HG03139 (cell line): ENCODE results near the gene ASTN2.
"Not testable (repeated sequence)": the region's sequence is repeated elsewhere in the genome, so short reads cannot be mapped to it uniquely, and the experiment has no call there.

Experiments
- ATAC-seq: cut with Tn5 transposase; IDR thresholded peaks from one replicate; pipeline ENCODE4 v1.9.1; 2021; ENCODE audit not compliant: unreplicated experiment

ASTN2 gene

DNA sequence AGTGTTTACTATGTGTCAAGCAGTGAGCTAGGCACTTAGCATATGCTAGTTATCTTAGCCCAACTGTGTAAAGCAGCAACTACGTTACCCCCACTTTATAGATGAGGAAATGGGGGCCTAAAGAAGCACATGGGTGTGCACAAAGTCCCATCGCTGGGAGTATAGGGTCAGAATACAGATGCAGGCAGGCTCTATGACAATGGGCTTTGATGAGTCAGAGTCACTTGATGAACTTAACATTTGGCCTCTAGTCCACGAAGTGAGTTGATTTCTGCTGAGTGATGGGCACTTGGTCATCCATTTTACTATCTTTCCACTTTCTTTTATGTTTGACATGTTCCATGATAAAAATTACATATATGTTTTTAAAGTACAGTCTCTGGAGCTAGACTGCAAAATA lies 523.4 kb downstream of the ASTN2 start:
- ATAC-seq: no peak

DNA sequence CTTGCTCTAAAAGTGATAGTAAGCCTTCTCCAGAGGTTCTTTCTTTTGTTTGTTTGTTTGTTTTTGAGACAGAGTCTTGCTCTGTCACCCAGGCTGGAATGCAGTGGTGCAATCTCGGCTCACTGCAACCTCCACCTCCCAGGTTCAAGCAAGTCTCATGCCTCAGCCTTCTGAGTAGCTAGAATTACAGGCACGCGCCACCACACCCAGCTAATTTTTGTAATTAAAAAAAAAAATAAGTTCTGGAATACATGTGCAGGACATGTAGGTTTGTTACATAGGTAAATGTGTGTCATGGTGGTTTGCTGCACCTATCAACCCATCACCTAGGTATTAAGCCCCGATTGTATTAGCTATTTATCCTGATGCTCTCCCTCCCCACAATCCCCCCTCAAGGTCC lies 526.4 kb downstream of the ASTN2 start:
- ATAC-seq: not testable (repeated sequence)

DNA sequence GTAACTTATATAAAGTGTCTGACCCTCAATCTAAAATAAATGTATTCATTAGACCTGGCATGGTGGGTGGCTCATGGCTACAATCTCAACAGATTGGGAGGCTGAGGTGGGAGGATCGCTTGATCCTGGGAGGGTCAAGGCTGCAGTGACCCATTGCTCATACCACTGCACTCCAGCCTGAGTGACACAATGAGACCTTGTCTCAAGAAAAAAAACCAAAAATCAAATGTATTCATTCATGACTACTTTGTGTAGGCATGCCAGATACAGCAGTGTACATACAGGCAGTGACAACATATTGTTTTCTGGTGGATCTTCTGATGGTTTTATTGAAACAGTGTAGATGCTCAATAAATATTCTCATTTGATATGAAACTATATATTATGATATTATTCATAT lies 526.8 kb downstream of the ASTN2 start:
- no peak for ATAC-seq

DNA sequence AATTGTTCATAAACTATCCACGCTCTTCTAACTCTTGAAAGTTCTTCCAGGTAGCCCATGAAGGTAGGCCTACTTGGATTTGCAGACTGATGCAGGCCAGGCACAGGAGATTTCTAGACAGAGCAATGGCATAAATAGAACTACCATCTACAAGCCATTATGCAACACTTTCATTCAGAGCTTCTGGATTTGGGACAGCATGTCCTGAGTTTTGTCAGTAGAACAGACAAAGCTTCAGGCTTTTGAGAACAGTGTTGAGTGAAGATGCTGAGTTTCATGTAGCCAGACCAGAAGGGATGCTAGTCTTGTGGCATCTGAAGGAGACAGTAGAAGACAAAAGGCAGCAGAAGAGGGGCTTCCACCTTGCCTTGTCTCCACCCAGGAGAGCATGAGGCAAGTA lies 531.2 kb downstream of the ASTN2 start:
- ATAC-seq: no peak

DNA sequence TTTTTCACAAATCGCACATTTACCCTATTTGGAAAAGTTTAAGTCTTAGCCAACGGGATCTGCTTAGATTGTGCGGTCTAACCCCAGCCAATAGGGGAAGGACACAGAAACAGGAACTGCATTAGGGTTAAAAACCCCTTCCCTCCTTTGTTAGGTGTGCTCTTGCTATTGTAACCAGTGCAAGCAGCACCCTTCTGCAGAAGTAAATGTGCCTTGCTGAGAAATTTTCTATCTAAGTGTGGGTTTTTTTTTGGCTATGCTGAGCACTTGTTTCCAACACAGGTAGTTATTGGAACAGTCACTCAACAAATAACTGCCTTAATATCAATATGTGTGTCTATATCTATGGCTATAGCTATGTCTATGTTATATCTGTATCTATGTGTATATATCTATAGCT lies 537.8 kb downstream of the ASTN2 start:
- no peak for ATAC-seq

DNA sequence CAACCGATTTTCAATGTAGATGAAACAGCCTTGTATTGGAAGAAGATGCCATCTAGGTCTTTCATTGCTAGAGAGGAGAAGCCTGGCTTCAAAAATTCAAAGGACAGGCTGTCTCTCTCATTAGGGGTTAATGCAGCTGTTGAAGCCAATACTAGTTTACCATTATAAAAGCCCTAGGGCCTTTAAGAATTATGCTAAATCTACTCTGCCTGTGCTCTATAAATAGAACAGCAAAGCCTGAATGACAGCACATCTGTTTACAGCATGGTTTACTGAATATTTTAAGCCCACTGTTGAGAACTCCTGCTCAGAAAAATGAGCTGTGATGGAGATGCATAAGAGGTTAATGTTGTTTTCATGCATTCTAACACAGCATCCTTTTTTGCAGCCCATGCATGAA lies 539.3 kb downstream of the ASTN2 start:
- no peak for ATAC-seq

DNA sequence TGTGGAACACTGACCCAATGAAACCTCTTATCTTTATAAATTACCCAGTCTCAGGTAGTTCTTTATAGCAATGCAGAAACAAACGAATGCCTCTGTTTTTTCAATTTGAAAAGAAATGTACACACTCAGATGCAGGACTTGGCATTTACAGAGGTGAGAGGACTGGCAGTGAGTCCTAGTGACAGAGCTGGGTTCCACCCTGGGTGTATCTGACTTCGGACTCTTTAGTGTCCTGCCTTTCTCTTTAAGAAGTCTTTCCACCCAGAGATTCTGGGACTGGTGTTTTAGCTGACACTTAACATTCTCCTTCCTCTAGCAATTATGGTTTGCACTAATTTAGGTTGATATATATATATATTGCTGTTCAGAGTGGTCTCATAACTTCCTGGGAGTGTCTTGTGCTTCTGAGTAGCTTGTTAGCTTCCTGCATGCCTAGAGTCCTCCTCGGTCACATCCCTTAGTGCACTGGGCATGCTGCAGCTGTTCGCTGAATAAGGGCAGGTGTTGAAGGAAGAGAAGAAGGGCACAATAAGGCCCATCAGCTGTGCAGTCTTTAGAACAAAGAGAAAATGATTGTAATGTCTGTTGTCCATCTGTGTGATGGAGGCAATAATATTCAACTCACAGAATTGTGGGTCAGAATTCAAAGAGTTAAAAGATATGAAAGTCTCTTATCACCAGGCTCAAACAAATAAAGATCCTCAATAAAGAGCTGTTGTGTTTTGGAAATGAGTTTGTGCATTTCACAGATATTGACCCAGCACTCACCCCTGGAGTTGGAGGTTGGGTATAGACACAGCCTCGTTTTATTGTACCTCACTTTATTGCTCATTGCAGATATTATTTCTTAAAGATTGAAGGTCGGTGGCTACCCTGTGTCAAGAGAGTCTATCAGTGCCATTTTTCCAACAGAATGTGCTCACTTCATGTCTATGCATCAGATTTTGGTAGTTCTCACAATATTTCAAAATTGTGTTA lies 540.6 kb downstream of the ASTN2 start:
- no peak for ATAC-seq

DNA sequence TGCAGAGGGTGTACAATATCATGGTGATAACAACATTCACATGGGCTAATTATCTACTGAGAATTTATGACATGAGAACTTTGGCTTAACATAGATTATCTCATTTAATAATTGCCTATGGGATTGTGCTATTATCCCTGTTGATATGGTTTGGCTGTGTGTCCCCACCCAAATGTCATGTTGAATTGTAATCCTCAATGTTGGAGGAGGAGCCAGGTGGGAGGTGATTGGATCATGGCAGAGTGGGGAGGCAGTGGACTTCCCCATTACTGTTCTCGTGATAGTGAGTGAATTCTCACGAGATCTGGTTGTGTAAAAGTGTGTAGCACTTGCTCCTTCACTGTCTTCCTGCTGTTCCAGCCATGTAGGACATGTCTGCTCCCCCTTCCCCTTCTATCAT lies 541.4 kb downstream of the ASTN2 start:
- no peak for ATAC-seq

DNA sequence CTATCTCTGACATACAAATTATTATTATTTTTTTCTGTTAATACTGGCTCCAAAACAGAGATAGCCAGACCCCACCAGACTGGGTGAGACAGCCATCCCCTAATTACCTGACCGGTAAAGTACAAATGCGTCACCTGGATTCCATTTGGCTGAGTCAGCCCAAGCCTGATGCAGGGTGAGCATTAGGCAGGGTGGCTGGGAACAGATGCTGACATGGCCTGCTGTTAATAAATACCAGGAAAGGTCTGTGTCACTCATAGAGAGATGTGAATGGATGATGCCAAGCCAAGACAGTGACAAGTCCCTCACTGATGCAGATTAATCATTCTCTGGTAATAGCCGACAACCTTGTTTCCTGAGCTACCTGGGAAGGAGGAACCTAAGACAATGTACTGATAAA lies 544.3 kb downstream of the ASTN2 start:
- no peak for ATAC-seq

DNA sequence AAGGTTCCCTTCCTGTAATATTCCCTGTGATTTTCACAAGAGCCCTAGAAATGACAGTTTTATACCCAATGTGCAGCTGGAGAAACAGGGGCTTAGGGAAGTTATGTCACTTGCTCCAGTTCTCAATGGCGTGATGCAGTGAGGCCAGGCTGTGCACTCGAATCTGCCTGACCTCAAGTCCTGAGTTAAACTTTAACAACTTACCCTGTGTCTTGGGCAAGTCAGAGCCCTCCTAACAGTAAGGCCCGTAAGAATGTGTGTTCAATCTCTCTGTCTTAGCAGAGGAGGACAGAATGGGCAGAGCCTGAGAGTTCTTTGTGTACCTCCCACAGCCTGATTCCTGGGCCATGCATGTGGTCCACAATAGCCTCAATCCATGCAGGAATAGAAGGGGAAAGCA lies 546.7 kb downstream of the ASTN2 start:
- ATAC-seq: no peak

DNA sequence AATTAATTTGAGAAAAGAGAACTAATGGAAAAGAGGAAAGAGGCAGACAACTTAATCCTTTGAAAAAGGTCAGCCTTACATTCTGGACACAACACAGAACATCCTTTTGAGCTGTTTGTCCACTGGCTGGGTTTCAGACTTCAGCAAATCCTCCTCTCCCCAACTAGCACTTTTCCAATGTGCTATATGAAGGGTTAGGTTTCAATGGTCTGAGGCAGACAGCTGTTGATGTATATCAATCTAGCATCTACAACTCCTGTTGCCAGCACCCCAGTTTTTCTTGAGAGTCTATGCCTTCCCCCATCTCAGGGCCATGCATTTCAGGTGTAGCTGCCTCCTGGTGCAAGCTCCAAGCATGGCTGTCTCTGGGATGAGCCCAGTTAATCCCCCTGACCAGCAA lies 553.5 kb downstream of the ASTN2 start:
- ATAC-seq: no peak

DNA sequence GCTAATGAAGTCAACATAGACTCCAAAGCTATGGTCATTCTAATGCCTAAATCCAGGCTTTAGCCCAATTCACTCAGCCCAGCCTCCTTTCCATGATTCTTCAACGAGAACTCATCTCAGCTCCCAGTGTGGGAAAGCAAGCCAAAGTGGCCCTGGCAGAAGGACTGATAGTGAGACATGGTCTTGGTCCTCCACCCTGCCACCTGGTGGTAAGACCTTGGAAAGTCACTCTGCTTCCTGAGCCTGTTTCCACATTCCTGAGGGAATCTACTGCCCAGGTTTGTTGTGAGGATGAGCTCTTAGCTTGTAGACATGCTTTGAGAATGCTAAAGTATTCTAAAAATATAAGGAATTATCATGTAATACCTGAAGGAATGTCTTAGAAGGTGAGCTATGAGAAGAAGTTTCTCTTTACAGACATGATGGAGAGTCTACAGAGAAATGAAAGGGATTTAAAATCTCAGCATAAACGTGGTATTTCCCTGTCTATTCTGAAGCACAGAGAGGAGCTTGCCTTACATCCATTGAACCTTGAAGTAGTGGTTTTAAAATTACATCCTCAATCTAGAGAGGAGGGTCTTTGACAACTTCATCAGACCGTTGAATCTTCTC lies 554.2 kb downstream of the ASTN2 start:
- peak; percentile 64 for ATAC-seq

DNA sequence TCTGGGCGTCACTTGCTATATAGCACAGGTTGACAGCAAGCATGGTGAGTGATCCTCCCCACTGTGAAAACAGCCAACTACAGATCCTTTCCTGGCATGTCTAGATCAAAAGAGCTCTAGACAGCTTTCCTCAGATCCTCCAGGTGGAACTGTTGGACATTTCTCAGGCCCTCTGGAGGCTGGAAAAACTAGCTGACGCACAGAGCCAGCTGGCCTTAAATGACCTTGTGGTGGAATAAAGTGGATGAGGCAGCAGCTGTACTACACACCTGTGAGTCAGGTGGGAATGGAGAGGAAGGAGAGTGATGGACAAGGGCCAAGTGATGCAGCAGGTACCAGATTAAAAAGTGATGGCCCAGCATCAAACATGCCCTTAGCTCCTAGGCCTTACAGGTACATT lies 555.1 kb downstream of the ASTN2 start:
- no peak for ATAC-seq

DNA sequence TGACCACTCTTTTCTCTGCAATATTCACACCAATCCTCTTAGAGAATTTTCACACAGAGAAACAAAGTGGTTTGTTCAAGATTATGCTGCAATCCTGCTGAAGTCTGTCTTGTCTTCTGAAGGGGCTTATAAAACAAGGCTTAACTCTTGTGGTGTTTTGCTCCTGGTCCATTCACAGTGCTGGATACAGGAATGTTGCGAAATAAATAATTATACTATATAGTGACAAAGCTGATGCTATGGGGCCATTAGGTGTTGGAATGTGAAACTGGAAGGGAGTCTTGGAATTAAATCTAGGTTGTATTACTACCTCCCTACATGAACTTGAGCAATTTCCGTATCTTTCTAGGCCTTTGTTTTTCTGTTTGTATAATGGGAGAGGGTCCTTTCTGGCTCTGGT lies 557.5 kb downstream of the ASTN2 start:
- ATAC-seq: no peak

DNA sequence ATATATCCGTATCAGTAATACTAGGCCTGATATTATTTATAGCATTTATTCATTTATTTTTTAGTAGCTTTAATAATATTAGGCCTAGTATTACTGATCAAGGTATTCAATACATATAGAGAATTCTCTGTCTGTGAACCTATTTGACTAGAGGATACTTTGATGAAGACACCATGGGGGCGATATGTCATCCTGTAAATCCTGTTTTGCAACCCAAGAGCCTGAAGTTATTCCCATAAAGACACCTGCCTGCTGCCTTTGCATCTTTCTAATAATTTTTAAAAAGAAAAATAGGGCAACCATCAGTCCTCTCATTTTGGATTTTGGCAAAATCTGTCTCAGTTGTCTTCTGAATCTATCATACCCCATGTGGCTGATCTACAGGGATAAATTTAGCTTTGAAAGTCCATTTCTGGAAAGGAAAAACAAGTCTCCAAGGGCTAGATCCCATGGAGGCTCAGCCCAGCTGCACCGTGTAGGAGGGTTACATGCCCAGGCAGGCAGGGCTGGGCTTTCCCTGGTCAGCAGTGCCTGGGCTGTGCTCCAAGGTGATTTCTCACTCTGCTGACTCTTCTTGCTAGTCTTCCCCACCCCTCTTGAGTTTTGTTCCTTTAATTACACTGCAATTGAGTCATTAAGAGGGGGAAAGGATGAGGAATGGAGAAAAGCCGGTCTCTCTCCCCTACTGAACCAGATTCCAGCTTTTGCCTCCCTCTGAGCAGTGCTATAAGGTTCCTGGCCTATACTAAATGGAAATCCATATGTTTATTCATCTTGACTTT lies 558.8 kb downstream of the ASTN2 start:
- no peak for ATAC-seq

DNA sequence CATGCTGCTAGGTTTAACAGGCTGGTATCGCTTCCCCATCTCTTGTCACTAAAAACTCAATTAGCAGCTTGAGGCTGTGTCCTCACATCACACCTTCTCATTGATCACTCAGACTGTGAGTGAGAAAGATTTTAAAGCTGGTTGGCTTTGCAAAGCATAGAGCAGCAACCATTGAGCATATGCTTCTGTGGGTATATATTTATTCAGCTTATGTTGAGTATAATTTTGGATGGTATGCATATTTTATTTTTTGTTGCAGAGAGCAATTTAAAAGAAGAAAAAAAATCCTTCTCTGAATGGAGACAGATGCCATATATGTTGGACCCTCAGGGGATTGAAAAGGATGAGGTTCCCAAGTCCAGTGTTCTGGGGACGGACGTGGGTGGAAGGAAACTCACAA lies 565.1 kb downstream of the ASTN2 start:
- no peak for ATAC-seq

DNA sequence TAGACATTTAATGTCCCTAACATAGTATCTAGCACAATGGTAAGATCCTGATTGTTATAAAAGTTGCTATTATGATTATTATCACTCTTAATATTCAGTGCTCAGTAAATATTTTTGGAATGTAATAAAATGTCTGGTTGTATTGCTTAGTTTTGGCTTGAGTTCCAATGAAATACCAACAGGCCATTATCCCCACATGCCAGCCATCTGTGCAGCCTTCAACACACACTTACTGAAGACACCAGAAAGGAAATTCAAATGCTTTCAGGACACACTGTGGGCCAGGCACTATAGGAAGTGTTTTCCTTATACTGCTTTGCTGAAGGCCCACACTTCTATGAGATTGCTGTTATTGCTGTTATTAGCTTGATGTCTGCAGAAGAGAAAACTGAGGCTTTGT lies 570.2 kb downstream of the ASTN2 start:
- no peak for ATAC-seq

DNA sequence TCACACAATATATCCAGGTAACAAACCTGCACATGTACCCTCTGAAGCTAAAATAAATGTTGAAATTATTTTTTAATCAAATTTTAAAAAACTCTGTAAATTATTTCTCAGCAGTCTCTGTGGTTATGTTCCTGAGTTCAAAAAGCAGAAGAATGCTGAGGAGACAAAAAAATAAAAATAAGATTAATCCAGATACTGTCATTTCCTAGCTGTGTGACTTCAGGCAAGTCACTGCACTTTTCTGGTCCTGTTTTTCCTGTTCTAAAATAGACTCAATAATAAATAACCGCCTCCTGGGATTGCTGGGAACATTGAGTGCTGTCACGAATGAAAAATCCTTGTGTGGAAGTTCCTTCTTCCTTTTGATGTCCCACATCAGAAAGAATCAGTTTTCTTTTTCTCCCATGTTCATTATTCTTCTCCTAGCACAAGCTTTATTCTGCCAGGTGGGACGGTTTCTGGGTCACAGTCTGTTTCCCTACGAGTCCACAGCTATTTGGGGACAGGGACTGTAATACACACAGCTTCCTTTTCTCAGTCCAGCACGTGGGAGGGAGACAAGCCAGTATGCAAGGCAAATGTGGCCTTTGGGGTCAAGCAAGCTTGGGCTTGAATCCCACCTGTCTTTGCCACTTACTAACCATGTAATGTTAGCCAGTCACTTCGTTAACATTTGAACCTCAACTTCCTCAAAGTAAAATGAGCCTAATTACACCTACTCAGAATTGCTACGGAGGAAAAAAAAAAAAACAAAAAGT lies 570.8 kb downstream of the ASTN2 start:
- ATAC-seq: no peak

DNA sequence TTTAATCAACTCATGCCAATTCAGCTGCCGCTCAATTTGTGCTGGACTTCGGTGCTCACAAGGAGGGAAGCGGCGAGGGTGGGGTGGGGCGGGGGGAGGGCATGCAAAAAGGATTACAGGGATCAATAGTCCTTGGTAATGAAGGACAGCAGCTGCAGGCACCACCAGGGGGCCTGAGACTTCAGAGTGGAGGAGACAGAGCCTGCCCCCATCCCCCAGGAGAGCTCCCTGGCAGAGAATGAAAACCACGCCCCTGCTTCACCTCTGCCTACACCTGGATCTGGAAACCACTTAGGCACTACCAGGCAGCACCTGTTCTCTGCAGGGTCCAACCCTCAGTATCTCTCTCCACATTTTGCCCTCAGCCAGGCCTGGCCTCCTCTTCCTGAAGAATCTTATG lies 572.2 kb downstream of the ASTN2 start:
- ATAC-seq: no peak

DNA sequence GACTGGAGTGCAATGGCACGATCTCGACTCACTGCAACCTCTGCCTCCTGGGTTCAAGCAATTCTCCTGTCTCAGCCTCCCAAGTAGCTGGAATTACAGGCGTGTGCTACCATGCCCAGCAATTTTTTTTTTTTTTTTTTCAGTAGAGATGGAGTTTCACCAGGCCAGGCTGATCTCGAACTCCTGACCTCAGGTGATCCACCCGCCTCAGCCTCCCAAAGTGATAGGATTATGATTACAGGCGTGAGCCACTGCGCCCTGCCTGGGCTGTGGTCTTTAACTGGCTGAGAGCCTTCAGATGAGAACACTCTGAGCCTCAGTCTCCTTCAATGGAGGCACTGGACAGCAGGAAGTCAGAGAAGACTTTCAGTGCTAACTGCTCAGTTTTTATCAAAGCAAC lies 576.4 kb downstream of the ASTN2 start:
- ATAC-seq: not testable (repeated sequence)
